B cell (primary cell): ENCODE data around the gene ADGRA1. TPM values are rescaled to one million over a fixed set of nuclear protein-coding genes. Genes with fewer than 3 reads are reported as not detected.

Experiments used
- ATAC-seq: fragments of 200-7000 bp; cut with Tn5 transposase; one replicate; pipeline ENCODE4 v1.10.0; 2021; ENCODE audit warnings: low read depth, mild to moderate bottlenecking, moderate number of reproducible peaks, moderate library complexity
- CTCF ChIA-PET: fragments of 350-600 bp; sonication (Branson Sonifier 250); formaldehyde crosslinking; loops from one replicate; lab custom pipeline; 2021; ENCODE audit warnings: antibody characterized with exemption, inconsistent platforms; lab: Charles Lee
- POLR2A ChIA-PET: fragments of 350-600 bp; sonication (Branson Sonifier 250); formaldehyde crosslinking; loops from one replicate; lab custom pipeline; 2021; ENCODE audit warnings: antibody characterized with exemption; lab: Charles Lee
- DNase-seq: peaks from one replicate; pipeline ENCODE4 v3.0.0; 2013
- H2AFZ ChIP-seq: 2 replicates; pipeline ENCODE4 v1.6.1; 2012; ENCODE audit warnings: mild to moderate bottlenecking, low read depth, low read length; ENCODE audit not compliant: insufficient read depth, poor library complexity, severe bottlenecking
- H3K27ac ChIP-seq, 2 donors: 1 replicate in 1 of 2; 2 replicates in 1 of 2; pipeline ENCODE4 v1.5.1; 2012 to 2013; ENCODE audit warnings: low read length in 2 of 2, mild to moderate bottlenecking in 2 of 2, moderate library complexity in 1 of 2
- H3K27me3 ChIP-seq, 4 experiments: fragments of 200-600 bp in 1 of 4; sonication (generic) in 1 of 4; replicated peaks in 1 of 4; 1 replicate in 2 of 4; 2 replicates in 2 of 4; pipeline versions ENCODE4 v1.6.1 to v1.7.0; 2013 to 2016; ENCODE audit warnings: low read length in 3 of 4, mild to moderate bottlenecking in 2 of 4, mixed read lengths in 1 of 4, moderate library complexity in 1 of 4; ENCODE audit not compliant: insufficient read depth in 4 of 4, control insufficient read depth in 3 of 4; ENCODE audit errors: control extremely low read depth in 1 of 4
- H3K36me3 ChIP-seq, 2 experiments: replicated peaks in 1 of 2; 1 replicate in 1 of 2; 2 replicates in 1 of 2; pipeline versions ENCODE4 v1.6.1 to v1.7.1; 2013; ENCODE audit warnings: low read length in 1 of 2; ENCODE audit not compliant: insufficient read depth in 2 of 2, control insufficient read depth in 1 of 2; ENCODE audit errors: control extremely low read depth in 1 of 2, extremely low read depth in 1 of 2
- H3K4me1 ChIP-seq, 2 donors: fragments of 200-600 bp in 1 of 2; sonication (generic) in 1 of 2; 1 replicate in 1 of 2; 2 replicates in 1 of 2; pipeline versions ENCODE4 v1.5.1 to v1.6.1; 2013 to 2017; ENCODE audit warnings: low read length in 2 of 2; ENCODE audit not compliant: control insufficient read depth in 2 of 2, insufficient read depth in 2 of 2
- H3K4me2 ChIP-seq: replicated peaks from 2 replicates; pipeline ENCODE3; 2012; ENCODE audit warnings: mild to moderate bottlenecking, low read depth, low read length; ENCODE audit not compliant: poor library complexity, severe bottlenecking
- H3K4me3 ChIP-seq, 5 experiments: fragments of 200-600 bp in 1 of 5; sonication (generic) in 1 of 5; 1 replicate in 3 of 5; 2 replicates in 2 of 5; pipeline versions ENCODE4 v1.5.1 to v1.7.0; 2011 to 2016; ENCODE audit warnings: low read length in 4 of 5, mild to moderate bottlenecking in 4 of 5, low read depth in 2 of 5, control low read depth in 1 of 5, moderate library complexity in 1 of 5; ENCODE audit not compliant: insufficient read depth in 1 of 5; ENCODE audit errors: control extremely low read depth in 1 of 5, extremely low read depth in 1 of 5
- H3K79me2 ChIP-seq: fragments of 200-600 bp; sonication (generic); one replicate; pipeline ENCODE4 v1.6.0; 2016; ENCODE audit warnings: low read length; ENCODE audit not compliant: control insufficient read depth, insufficient read depth
- H3K9ac ChIP-seq: fragments of 200-600 bp; sonication (generic); 2 replicates; pipeline ENCODE4 v1.6.1; 2017; ENCODE audit warnings: mild to moderate bottlenecking, low read length, moderate library complexity
- H3K9me3 ChIP-seq, 3 donors: one replicate each; pipeline versions ENCODE4 v1.6.1 to v1.7.1; 2013; ENCODE audit warnings: low read length in 2 of 3; ENCODE audit not compliant: control insufficient read depth in 2 of 3, insufficient read depth in 1 of 3; ENCODE audit errors: control extremely low read depth in 1 of 3
- H4K20me1 ChIP-seq: 2 replicates; pipeline ENCODE4 v1.6.0; 2012; ENCODE audit warnings: mild to moderate bottlenecking, low read length; ENCODE audit not compliant: insufficient read depth, control insufficient read depth, poor library complexity, severe bottlenecking
- H3K27ac Mint-ChIP-seq: one replicate; pipeline ENCODE4 v1.8.0; 2021; ENCODE audit warnings: mixed read lengths
- H3K27me3 Mint-ChIP-seq: one replicate; pipeline ENCODE4 v1.8.0; 2021; ENCODE audit warnings: mixed read lengths
- H3K4me1 Mint-ChIP-seq: one replicate; pipeline ENCODE4 v1.8.0; 2021; ENCODE audit warnings: mixed read lengths
- H3K4me3 Mint-ChIP-seq: one replicate; pipeline ENCODE4 v1.8.0; 2021; ENCODE audit warnings: mixed read lengths
- H3K9me3 Mint-ChIP-seq: one replicate; pipeline ENCODE4 v1.8.0; 2022; ENCODE audit warnings: mixed read lengths; ENCODE audit not compliant: insufficient read depth
- EZH2 ChIP-seq: IDR thresholded peaks from 2 replicates; pipeline ENCODE4 v1.6.1; 2012; ENCODE audit warnings: borderline replicate concordance, low read depth, mild to moderate bottlenecking, moderate library complexity, low read length; ENCODE audit not compliant: insufficient read depth, poor library complexity, severe bottlenecking
- WGBS: methylation state at CpG from one replicate; pipeline ENCODE4 v1.1.5; 2013; ENCODE audit warnings: missing lambda C conversion rate; ENCODE audit not compliant: insufficient coverage; 5-methylcytosine and 5-hydroxymethylcytosine counted together
- intact Hi-C: fragments of 100-400 bp; cut with micrococcal nuclease; formaldehyde crosslinking; loops from one replicate; pipeline ENCODE4 v1.10.0; 2022
- polyA plus RNA-seq: library from polyadenylated mRNA; depleted of rRNA; stranded (reverse); fragments of >200 nt; gene quantifications from 2 replicates; pipeline ENCODE4 v1.2.3, GENCODE V29; 2012
- total RNA-seq, 2 donors: library from RNA; stranded (reverse); fragments of 120-200 nt in 1 of 2; gene quantifications; 1 replicate in 1 of 2; 2 replicates in 1 of 2; pipeline versions ENCODE4 v1.2.3 to v1.2.4, GENCODE V29; 2013 to 2022
- TF ChIP-seq, protein P1 (sequence below): fragments of 200-600 bp; IDR thresholded peaks from one replicate; pipeline ENCODE4 v1.8.0; 2022; ENCODE audit warnings: antibody characterized with exemption, mild to moderate bottlenecking

ADGRA1 gene
- total and polyA plus RNA-seq, 2 donors (not counting 1 experiment from before 2014, with no cell fraction given) = not detected

DNA sequence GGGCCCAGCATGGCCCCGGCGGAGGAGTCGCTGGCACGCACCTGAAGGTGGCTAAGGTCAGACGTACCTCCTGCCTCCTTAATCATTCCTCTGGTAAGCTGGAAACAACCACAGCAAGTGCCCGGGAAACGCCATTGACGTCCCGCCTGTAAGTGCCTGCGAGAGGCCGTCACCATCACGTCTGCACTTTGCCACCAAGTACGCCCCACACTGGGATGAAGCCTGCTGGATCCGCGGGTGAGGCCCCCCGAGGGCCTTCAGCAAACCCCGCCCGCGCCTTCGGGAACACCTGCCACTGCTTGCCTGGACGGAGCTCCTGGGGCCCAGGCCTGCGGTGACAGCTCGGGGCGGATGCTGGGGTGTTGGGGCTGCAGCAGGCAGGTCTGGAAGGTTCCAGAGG is 12.5 kb downstream of the ADGRA1 start:
- WGBS = 94% methylated on average over 24 of the region's 24 CpGs
- Mint-ChIP-seq H3K4me3 (no peak overlapping the region), H3K27ac (no peak overlapping the region), H3K4me1 (peaks cover 4% of the 10 kb centered on the region), H3K27me3 (peaks cover 7% of the 10 kb centered on the region), H3K9me3 (no peaks in the 10 kb centered on the region)
- no peak overlapping the region for H3K9ac ChIP-seq
- no peaks in the 10 kb centered on the region for H3K4me1 ChIP-seq
- TF ChIP-seq EZH2 = no peak
- TF ChIP-seq, protein P1, sequence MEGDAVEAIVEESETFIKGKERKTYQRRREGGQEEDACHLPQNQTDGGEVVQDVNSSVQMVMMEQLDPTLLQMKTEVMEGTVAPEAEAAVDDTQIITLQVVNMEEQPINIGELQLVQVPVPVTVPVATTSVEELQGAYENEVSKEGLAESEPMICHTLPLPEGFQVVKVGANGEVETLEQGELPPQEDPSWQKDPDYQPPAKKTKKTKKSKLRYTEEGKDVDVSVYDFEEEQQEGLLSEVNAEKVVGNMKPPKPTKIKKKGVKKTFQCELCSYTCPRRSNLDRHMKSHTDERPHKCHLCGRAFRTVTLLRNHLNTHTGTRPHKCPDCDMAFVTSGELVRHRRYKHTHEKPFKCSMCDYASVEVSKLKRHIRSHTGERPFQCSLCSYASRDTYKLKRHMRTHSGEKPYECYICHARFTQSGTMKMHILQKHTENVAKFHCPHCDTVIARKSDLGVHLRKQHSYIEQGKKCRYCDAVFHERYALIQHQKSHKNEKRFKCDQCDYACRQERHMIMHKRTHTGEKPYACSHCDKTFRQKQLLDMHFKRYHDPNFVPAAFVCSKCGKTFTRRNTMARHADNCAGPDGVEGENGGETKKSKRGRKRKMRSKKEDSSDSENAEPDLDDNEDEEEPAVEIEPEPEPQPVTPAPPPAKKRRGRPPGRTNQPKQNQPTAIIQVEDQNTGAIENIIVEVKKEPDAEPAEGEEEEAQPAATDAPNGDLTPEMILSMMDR = no peak
- no peaks in the 10 kb centered on the region for H4K20me1 ChIP-seq
- POLR2A ChIA-PET = no interaction called here
- H3K4me2 ChIP-seq = no peak overlapping the region
- no peaks in the 10 kb centered on the region for H3K79me2 ChIP-seq
- H3K27me3 ChIP-seq = peaks cover 0 to 9% (median 0%) of the 10 kb centered on the region in 4 experiments
- CTCF ChIA-PET = no interaction called here
- intact Hi-C loops = no loop called here
- ATAC-seq = no peak
- H3K27ac ChIP-seq = no peak overlapping the region
- no peaks in the 10 kb centered on the region for H3K9me3 ChIP-seq
- H3K36me3 ChIP-seq = no peaks in the 10 kb centered on the region
- no peak overlapping the region for H3K4me3 ChIP-seq
- H2AFZ ChIP-seq = no peak overlapping the region
- DNase-seq = no peak

- CTCF ChIA-PET = no interaction called here
Measured at GRCh38 chr10:133100706-133101415, 13.1 kb downstream of the ADGRA1 start.

More at GRCh38 chr10:133100706-133101415, 13.1 kb downstream of the ADGRA1 start:
- Mint-ChIP-seq H3K27ac (no peak overlapping the region), H3K4me3 (no peak overlapping the region), H3K4me1 (peaks cover 4% of the 10 kb centered on the region), H3K27me3 (peaks cover 8% of the 10 kb centered on the region), H3K9me3 (no peaks in the 10 kb centered on the region)
- Histone ChIP-seq H3K79me2 (no peaks in the 10 kb centered on the region), H3K9me3 (peaks cover 0 to 6% (median 0%) of the 10 kb centered on the region in 3 donors), H2AFZ (no peak overlapping the region), H3K9ac (no peak overlapping the region), H3K4me2 (peak overlapping the region; percentile 30), H3K27me3 (peaks cover 0 to 9% (median 0%) of the 10 kb centered on the region in 4 experiments), H3K4me3 (no peak overlapping the region), H3K36me3 (no peaks in the 10 kb centered on the region), H3K27ac (no peak overlapping the region), H3K4me1 (no peaks in the 10 kb centered on the region), H4K20me1 (no peaks in the 10 kb centered on the region)
- intact Hi-C loops = no loop called here
- POLR2A ChIA-PET = no interaction called here
- no peak for ATAC-seq
- no peak for TF ChIP-seq EZH2
- TF ChIP-seq, protein P1 = no peak
- no peak for DNase-seq
- WGBS = 23% methylated on average over 37 of the region's 37 CpGs
